Measurements from ENCODE around the gene TICAM2.
"Not testable (repeated sequence)": the region's sequence is repeated elsewhere in the genome, so short reads cannot be mapped to it uniquely, and the experiment has no call there.

Gene TICAM2, protein sequence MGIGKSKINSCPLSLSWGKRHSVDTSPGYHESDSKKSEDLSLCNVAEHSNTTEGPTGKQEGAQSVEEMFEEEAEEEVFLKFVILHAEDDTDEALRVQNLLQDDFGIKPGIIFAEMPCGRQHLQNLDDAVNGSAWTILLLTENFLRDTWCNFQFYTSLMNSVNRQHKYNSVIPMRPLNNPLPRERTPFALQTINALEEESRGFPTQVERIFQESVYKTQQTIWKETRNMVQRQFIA

DNA sequence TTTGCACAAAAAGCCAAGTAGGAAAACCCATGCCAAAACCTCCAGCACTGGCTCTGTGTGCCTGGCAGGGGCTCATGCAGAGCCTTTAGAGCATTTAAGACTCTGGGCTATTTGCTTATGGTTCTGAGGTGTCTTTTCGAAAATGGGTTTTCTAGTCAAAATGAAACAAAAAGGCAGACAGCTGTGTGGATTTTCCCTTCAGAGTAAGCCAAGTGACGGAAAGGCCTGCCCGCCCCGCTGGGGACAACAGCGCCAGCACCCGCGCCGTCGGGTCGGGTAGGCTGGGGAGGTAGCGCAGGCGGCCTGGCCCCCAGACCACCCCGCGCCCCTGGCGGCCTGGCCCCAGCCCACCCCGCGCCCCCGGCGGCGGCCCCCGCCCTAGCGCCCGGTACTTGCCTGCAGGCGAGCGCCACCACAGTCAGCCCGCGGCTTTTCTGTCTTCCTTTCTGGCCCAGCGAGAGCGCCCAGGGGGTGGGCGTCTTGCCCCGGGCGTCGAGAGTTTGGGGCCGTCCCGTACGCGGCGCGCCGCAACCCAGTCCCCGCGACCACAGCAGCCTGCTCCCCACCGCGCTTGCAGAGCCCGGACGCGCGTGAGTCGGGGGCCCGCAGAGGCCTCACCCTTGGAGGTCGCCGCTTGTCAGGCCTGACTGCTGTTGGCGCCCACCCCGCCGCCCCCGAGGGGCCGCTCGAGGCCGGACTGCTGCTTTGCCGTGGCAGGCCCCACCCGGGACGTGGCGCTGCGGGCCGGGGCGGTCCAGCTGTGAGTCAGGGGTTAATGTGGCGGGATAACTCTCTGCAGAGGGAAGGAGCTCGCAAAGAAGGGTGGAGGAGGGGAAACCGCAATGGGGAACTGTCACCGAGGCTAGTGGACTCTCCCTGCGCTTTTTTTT is at the start of gene TICAM2:
Gene TICAM2, minus strand, starts transcription at position 779 of the 890 bp plus-strand sequence. CDS start 21,223 bp downstream, outside the sequence.
- peak; percentile 63 for DNase-seq

DNA sequence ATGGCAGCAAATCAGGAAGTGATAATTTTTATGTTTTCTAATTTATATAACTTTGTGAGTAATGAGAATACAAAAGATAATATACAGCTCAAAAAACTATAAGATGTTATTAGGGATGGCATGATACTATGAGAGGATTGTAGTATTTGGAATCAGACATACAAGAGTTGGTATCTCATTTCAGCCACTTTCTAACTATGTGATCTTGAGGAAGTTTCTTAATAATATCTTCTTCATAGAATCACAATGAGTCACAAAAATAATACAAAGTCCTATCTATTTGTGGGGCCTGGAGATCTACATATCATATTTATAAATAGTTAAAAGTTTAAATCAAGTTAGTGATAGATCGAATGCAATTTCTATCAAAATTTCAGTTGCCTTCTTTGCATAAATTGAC is 47.3 kb upstream of the TICAM2 start:
- DNase-seq = no peak

DNA sequence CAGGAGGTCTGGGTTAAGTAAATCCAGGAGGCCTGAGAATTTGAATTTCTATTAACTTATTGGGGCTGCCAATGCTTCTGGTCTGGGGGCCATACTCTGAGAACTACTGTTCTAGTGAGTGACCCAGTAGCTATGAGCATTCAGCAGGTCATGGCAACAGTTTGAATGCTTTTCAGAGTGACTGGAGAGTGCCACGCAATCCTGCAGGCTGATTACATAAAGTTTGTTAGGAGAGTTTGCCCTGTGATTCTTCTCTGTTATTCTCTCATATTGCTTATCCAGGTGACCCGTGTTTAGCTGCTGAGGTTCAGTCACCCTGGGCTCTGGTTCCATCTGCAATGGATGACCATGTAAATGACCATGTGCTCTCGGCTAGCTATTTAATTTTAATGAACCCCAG is 45.8 kb upstream of the TICAM2 start:
- no peak for DNase-seq

DNA sequence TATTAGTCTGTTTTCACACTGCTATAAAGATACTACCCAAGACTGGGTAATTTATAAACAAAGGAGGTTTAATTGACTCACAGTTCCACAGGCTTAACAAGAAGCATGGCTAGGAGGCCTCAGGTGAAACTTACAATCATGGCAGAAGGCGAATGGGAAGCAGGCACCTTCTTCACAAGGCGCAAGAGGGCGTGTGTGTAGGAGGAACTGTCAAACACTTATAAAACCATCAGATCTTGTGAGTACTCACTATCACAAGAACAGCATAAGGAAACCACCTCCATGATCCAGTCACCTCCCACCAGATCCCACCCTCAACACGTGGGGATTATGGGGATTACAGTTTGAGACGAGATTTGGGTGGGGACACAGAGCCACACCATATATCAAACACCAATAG is 43.1 kb upstream of the TICAM2 start:
- not testable (repeated sequence) for DNase-seq

DNA sequence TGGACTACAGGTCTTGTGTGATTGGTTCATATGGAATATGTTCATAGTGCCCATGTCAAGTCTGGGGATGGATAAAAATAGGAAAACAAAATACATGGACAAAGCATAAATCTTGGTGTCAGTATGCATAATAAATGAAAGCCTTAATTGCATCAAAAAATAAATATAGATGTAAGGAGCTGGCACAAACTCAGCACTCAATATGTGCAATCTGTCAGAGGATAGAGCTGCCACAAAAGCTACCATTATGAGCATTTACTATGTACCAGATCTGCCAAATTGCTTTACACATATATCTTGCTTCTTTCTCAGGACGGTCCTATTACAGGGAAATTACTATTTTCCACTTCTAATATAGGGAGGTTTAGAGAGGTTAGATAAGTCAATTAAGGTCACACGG is 41.8 kb upstream of the TICAM2 start:
- DNase-seq = no peak

DNA sequence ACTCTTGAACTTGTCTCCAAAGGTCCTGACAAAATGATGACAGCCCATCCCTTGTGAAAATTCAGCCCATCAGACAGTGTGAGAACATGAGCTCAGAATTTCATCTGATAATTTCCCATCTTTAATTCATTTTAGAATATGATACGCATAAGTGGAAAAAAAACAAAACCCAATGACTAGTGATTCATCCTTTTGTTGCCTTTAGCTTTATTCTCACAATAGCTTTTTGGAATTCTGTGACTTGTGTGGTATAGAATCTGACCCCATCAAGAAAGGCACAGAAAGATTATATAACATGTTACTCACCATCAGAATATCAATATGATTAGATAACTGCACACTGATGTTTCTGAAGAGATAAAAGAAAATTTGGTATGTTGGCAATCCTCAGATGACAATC is 39.7 kb upstream of the TICAM2 start:
- no peak for DNase-seq

DNA sequence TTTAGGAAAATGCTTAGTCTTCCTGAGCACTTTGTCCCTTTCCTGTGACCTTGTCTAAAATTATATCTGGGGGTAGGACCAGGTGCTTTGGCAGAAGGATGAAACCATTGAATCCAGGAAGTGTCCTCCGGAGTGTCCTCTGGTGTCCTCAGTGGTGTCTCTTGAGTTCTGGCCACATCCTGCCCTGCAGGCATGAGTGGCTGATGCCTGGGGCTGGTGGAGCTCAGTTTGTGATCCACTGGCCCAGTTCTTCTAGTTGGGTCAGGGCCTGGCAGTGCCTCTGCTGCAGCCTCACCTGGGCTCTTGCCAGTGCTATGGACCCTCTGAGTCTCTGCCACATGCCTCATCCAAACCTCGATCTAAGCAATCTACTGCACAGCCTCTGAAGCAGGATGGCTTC is 38.0 kb upstream of the TICAM2 start:
- DNase-seq = no peak

DNA sequence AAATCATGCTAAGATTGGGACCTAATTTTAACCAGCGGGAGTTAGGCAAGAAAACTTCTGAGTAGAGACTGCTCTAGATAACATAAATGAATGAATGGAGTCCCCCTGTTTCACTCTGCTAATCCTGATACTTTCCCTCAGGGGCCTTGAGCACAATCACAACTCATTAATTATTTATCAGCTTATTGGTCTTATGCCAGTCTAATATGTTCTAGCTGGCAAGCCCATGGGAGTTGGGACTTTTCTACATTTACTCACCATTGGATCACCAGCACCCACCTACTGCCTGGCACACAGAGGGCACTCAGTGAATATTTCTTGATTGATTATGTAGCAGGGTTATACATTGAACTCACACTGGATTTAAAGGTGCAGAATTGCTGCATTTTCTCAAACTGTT is 37.1 kb upstream of the TICAM2 start:
- DNase-seq = no peak

DNA sequence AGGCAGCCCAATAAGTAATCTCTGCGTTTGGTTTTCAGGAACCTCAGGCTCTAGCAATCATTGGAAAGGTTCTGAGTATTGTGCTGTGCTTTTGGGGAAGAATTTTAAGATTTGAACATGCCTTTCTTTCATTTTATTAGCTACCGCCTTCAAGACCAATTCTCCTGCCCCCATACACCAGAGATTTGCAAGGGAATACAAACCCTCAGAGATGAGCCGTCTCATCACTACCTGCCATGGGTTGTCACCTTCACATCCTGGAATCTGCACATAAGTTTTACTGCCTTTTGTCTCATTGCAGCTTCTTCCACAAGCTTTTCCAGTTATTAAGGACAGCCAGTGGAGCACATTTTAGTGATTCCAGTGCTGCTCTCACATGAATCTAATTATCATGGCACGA is 35.2 kb upstream of the TICAM2 start:
- DNase-seq = no peak

DNA sequence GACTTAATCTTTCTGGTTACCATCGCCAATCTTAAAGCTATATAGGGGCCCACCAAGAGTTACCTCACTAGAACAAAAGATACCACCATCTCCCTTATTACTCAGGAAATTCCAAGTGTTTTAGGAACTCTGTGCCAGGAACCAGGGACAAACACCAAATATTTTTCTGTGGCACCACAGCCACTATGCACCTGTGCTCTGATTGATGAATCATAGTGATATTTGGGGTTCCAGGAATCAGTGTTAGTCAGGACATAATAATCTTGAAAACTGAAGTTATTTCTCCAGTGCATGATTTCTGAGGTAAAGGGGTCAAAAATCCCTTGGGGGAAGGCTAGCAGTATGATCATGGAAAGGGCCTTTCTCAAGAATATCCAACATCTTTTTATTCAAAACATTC is 33.7 kb upstream of the TICAM2 start:
- no peak for DNase-seq

DNA sequence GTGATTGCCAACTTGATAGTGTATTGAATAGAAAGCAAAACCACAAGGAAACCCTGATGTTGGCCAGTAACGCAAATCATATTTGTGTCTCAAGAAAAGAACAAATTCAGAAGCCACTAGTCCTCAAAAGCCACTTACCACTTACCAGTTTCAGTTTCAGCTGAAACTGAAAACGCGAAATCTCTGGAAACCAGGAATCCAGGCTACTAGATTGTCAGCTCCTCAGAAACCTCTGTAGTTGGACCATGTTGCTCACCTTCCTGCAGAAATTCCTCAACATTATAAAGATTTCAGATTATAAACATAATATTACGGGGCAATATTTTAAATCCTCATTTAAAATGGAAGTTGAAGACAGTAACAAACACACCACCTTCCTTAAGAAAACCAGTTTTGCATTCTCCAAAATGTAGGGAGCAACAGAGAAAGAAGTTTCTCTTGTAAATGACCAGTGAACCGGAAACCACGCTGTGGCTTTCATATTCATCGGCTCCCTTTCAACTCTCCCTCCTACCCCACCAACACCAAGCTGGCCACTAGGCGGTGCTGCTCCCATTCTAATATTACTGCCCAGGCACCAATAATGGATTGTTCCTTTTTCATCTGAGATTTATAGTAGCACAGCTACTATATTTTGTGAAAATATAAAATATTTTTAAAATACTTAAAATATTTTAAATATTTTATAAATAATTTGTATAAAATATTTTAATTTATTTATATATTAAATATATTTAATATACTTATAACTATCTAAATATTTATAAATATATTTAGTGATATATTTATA is 32.3 kb upstream of the TICAM2 start:
- DNase-seq = peak; percentile 86

DNA sequence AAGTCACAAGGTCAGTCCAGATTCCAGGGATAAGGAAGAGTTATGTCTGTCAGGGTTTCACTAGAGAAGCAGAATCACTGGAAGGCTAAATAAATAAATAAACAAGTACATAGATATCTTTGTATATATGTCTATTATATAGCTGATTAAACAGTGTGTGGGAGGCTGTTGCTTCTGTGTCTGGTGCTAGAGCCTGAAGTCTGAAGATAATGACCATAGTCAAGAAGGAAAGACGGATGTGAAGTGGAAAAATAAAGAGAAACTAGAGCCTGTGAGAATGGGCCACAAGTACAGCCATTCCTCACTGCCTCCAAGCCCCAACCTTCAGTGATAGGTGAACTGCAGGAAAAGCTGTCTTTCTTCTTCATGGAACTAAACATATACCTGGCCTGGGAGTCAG is 27.6 kb upstream of the TICAM2 start:
- DNase-seq = no peak

DNA sequence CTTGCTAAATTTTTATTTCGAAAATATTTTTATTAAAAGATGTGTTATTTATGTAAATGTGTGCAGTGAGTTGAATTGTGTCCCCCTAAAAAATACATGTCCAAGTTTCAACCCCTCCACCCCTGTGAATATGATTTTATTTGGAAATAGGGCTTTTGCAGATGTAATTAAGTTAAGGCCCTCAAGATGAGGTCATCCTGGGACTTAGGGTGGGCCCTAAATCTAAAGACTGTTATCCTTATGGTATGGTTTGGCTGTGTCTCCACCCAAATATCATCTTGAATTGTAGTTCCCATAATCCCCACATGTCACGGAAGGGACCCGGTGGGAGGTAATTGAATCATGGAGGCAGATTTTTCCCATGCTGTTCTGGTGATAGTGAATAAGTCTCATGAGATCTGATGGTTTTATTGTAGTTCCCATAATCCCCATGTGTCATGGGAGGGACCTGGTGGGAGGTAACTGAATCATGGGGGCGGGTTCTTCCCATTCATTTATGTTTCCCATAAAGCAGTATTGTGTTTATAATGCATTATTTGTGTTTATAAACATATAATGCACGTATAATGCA is 25.1 kb upstream of the TICAM2 start:
- no peak for DNase-seq

DNA sequence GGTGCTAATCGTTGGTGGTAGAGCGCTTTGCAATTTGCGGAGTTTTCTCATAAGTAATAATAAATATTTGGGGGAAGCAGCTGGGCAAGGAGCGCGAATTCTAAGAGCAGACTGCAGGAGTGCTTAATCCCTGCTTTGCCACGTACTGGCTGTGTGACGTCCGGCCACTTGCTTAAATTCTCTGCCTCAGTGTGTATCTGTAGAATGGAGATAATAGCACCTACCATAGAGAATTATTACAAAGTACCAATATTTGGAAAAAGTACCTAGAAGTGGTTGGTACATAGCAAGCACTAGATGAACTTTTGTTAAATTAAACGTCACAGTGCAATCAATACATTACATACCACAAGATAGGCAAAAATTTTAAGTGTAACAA is 24.2 kb upstream of the TICAM2 start:
- no peak for DNase-seq

DNA sequence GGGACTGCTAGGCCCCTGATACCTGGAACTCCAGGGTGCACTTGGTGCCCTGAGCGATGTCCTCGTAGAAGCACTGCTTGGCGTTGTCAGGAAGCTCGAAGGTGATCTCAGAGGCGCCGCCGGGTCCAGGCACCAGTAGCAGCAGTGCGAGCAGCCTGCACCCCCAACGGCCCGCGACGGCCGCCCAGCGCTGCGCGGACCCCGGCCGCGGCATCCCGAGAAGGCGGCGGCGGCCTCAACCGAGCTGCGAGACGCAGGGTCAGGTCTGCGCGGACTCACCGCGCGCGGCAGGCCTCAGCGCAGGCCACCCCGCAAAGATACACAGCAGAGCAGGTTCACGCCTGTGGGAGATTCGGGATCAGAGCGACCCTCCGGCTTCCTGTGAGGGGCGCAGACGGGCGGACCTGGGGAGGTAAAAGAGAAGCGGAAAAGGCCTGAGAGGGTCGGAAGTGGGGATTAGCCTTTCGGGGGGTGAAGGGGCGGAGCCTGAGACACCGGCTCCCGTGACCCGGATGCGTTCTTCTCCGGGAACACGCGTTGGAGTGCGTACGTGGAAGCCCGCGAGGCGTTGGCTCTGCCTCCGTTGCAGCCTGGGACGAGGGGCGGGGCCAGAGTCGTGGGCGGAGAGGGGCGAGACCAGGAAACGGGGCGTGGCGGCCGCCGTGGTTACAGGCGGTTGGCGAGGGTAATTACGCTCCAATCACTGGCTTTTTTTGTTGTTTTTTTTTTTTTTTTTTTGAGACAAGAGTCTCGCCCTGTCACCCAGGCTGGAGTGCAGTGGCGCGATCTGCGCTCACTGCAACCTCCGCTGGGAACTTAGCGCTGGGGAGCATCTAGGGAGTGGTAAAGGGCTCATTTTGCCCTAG is 23.5 kb upstream of the TICAM2 start, which contains the start of gene TMED7:
Gene TMED7, minus strand, starts transcription at position 458 of the 866 bp plus-strand sequence. Its CDS starts 244 bp downstream, at position 214.
- DNase-seq = peak; percentile 100

DNA sequence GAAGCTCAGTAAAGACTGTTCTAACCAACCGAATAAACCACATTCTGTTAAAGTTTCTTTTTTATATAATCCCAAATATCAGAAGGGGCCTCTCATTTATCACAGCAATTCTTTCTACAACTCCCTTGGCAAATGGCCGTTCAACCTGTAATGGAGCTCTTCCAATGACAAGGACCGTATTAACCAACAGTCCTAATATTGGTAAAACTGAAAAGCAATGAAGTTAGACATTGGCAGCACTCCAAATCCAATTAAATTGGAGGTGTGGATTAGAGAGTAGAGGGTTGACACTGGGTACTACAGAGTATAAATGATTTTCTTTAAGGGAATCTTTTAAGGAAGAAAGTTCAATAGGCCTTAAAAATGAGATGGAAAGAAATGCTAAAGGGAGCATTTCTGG is 22.7 kb upstream of the TICAM2 start:
- peak; percentile 23 for DNase-seq

DNA sequence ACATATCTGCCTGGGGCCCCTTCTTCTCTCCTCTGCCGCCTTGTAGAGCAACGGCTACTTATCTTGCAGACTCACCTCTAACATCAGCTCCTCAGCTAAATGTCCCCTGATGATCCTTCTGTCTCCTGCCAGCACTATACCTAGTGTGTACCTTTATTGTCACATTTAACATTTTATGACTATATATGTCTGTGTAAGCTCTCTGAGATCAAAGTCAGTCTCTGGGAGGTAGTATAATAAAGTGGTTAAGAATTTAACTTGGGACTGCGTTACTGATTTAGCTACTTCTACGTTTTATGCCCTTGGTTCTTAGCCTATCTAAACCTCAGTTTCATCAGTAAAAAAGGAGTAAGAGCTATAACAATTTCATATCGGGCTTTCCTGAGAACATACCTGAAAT is 21.4 kb upstream of the TICAM2 start:
- DNase-seq = no peak

DNA sequence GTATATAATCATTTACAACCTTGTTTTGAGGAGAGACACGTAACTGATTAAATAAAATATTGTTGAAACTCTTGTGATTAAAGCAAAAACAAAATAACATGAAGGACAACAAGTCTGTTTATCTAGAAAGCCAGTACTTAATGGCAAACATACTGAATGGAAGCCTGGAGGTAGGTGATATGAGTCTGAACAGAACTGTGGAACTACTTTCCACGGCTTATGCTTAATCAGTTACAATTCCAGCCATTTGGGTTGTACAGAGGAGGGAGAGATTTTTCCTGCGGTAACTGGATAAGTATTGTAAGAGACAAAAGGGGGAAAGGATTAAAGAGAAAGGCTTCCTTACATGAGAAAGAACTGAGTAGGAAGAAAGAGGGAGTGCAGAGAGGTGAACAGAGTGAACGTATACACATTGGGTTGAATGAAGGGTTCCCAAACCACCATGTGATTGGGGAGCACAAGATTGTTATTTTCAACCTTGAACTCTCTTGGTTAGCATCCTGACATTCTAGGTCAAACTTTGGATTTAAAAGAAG is 19.2 kb upstream of the TICAM2 start:
- no peak for DNase-seq

DNA sequence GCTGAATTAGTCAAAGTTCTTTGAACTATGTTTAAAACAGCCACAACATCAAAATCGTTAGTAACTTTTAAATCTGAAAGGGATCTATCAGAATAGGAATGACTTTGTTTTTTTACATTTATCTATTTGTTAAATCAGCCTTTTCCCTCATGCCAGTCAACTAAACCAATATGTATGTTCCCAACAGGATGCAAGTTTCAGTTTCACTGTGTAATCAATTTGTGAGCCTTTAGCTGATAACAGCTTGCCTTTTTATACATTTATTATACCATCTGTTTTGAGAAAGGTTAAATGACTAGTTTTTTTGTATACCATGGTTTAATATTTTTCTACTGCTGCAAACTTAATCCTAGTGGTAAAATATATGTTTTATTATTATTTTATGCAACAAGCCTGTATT is 14.6 kb upstream of the TICAM2 start:
- no peak for DNase-seq

DNA sequence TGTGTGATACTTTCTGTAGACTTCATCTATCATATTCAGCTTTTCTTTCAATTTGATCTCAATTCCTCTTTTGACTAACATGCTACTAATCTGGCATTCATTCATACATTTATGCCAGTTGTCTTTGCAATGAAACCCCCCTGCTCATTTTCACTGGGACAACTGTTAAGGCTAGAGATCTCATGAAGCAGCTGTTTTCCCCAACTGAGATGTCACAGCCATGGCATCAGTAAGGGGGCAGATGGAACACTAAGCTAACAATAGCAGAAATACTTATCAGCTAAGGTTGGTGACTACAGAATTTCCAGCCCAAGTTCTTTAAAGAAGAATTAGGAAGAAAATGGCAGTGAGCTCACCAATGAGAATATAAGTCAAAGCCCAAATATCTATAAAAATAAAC is 14.2 kb upstream of the TICAM2 start:
- DNase-seq = no peak

DNA sequence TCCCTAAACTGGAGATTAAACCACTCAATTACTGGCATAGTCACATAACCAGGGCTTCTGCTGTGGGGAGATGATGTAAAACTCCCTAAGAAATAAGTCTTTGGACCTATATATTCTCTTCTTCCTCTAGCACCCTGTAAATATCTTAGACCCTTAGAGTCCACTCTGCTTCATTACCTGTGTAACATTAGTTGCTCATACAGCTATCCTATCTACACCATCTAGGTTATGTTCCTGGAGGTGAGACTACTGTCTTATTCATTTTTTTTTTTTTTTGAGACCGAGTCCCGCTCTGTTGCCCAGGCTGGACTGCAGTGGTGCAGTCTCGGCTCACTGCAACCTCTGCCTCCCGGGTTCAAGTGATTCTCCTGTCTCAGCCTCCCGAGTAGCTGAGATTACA is 9.6 kb upstream of the TICAM2 start:
- DNase-seq = no peak

DNA sequence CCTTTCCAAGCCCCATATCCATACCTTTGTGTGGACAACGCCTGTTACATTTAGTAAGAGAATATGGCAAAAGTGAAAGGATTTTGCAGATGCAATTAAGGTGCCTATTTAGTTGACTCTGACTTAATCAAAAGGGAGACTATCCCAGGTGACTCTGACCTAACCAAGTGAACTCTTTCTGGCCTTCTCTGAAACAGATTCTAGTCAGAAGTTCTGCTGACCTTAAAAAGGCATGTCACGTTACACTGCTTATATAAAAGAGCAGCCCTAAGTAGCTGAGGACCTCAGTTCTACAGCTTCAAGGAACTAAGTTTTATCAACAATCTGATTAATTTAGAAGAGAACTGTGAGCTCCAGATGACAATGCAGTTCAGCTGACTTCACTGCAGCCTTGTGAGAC is 5.7 kb upstream of the TICAM2 start:
- DNase-seq = no peak
